Transverse colon (tissue), 4 donors: Measurements from ENCODE around the gene SSH2.

Experiments
- CTCF ChIP-seq, 5 experiments: fragments of 200-600 bp in 3 of 5; fragments of 450-650 bp in 2 of 5; sonication (generic) in 3 of 5; IDR thresholded peaks; 1 replicate in 2 of 5; 2 replicates in 3 of 5; pipeline ENCODE4 v1.5.1; 2016 to 2017; ENCODE audit warnings: antibody characterized with exemption in 5 of 5, inconsistent platforms in 3 of 5, mild to moderate bottlenecking in 2 of 5, moderate library complexity in 1 of 5
- EP300 ChIP-seq: sonication (generic); formaldehyde crosslinking; IDR thresholded peaks from one replicate; pipeline ENCODE4 v1.6.1; 2017; ENCODE audit warnings: antibody characterized with exemption, low read depth
- POLR2A ChIP-seq: fragments of 450-650 bp; IDR thresholded peaks from one replicate; pipeline ENCODE4 v1.6.1; 2016; ENCODE audit warnings: antibody characterized with exemption, mild to moderate bottlenecking, moderate library complexity
- POLR2AphosphoS5 ChIP-seq, 3 donors: sonication (generic); formaldehyde crosslinking; IDR thresholded peaks; one replicate each; pipeline ENCODE4 v1.6.1; 2016; ENCODE audit warnings: antibody characterized with exemption in 3 of 3

- TF ChIP-seq CTCF (IDR thresholded peaks at IDR 0.05) (no peak), POLR2A (no peak), POLR2AphosphoS5 (IDR thresholded peaks at IDR 0.05) (no peak), EP300 (no peak)
Observed at GRCh38 chr17:29671661-29672060, 258.4 kb downstream of the SSH2 start.
